OCI-LY7 (cell line): ENCODE measurements around the gene TBC1D19.

Source experiments
- CTCF ChIP-seq: fragments of 200-600 bp; sonication (generic); conservative IDR thresholded peaks from 2 replicates; pipeline ENCODE4 v1.5.1; 2014; ENCODE audit warnings: mild to moderate bottlenecking, antibody characterized with exemption, low read length, moderate library complexity, mixed read lengths
- EZH2phosphoT487 ChIP-seq: fragments of 200-600 bp; sonication (generic); IDR thresholded peaks from 2 replicates; pipeline ENCODE4 v1.6.1; 2018; ENCODE audit warnings: low read depth, borderline replicate concordance, mild to moderate bottlenecking, mixed run types, antibody characterized with exemption, low read length, moderate library complexity, mixed read lengths

GRCh38 chr4:26648260-26648659, 64.4 kb downstream of the TBC1D19 start:
- no peak for TF ChIP-seq CTCF
- TF ChIP-seq EZH2phosphoT487, result no peak
